GM10266 (cell line): Measurements from ENCODE around the gene URM1.
A peak's percentile ranks its signal among the peaks of the same experiment; 100 is the strongest.

Experiments
- DNase-seq: peaks from one replicate; pipeline ENCODE4 v3.0.0; 2012; ENCODE audit errors: extremely low spot score
- TF ChIP-seq, protein P1 (sequence below): IDR thresholded peaks from 2 replicates; pipeline ENCODE4 v1.5.1; 2012; ENCODE audit warnings: mild to moderate bottlenecking, low read depth; ENCODE audit not compliant: control insufficient read depth, insufficient read depth; ENCODE audit errors: missing control alignments

URM1 gene

GRCh38 chr9:128358090-128358489 lies 13.1 kb upstream of the URM1 start:
- no peak for DNase-seq
- TF ChIP-seq, protein P1, sequence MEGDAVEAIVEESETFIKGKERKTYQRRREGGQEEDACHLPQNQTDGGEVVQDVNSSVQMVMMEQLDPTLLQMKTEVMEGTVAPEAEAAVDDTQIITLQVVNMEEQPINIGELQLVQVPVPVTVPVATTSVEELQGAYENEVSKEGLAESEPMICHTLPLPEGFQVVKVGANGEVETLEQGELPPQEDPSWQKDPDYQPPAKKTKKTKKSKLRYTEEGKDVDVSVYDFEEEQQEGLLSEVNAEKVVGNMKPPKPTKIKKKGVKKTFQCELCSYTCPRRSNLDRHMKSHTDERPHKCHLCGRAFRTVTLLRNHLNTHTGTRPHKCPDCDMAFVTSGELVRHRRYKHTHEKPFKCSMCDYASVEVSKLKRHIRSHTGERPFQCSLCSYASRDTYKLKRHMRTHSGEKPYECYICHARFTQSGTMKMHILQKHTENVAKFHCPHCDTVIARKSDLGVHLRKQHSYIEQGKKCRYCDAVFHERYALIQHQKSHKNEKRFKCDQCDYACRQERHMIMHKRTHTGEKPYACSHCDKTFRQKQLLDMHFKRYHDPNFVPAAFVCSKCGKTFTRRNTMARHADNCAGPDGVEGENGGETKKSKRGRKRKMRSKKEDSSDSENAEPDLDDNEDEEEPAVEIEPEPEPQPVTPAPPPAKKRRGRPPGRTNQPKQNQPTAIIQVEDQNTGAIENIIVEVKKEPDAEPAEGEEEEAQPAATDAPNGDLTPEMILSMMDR, result no peak

DNA sequence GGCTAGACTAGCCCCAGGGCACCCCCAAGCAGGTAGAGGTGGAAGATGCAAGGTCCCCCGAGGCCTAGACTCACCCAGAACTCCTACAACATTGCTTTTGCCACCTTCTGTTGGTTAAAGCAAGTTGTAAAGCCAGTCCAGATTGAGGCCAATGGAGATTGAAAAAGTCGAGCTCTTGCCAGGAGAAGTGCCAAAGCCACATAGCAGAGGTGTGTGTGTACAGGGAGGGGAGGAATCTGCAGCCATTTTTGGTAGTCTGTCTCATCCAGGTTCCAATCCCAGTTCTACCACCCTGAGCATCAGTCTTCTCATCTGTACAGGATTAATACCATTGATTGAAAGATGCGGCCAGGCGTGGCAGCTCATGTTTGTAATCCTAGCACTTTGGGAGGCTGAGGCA lies 12.3 kb upstream of the URM1 start:
- DNase-seq, result no peak
- TF ChIP-seq, protein P1, result no peak

DNA sequence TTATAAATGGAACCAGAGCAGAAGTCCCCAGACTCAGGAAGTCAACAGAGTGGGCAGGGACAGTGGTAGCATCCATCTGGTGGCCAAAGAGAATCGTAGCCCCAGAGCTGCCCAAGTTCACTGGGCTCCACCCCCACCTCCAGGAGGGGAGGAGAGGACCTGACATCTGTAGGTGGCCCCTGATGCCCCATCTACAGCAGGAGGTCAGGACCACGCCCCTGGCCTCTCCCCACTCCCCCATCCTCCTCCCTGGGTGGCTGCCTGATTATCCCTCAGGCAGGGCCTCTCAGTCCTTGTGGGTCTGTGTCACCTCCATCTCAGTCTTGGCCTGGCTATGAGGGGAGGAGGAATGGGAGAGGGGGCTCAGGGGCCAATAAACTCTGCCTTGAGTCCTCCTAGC lies 10.3 kb upstream of the URM1 start:
- TF ChIP-seq, protein P1, result no peak
- no peak for DNase-seq

- no peak for DNase-seq
- TF ChIP-seq, protein P1, result no peak
These were observed 9.7 kb upstream of the URM1 start for GRCh38 chr9:128361296-128361985.

DNA sequence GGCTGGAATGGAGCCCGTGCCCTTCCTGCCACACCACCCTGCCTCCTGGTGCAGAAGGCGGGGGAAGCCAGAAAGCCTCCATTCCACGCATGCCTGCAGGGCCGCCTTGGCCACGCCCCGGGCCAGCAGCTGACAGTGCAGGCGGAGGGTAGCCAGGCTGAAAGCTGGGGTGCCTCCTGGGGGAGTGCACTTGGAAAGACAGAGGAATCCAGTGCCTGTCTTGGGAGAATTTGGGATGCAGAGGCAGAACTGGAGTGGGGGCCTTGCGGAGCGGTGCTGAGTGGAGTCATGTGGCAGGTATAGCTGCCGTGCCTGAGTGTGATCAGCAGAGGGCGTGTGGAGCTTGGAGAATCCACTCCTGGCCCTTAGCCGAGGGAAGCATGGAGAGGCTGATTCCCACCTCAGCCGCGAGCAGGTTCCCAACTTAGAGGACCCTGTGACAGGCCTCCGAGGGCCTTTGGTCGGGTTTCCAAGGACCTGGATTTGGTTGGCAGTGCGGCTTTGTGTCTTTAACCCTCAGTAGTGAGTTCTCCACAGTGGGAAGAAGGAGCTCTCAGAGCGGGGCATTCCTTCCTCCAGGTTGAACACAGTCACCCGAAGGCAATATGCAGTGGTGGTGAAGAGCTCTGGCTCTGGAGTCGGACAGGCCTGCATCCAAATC lies 9.1 kb upstream of the URM1 start:
- TF ChIP-seq, protein P1, result peak; percentile 96
- DNase-seq, result peak; percentile 85

GRCh38 chr9:128362774-128363173 lies 8.4 kb upstream of the URM1 start:
- TF ChIP-seq, protein P1, result no peak
- DNase-seq, result no peak

- TF ChIP-seq, protein P1, result no peak
- no peak for DNase-seq
These were observed 5.6 kb upstream of the URM1 start for GRCh38 chr9:128365525-128365924.
